GM23338 (cell line): ENCODE measurements around the gene ELL2. TPM values are rescaled to one million over a fixed set of nuclear protein-coding genes. Genes with fewer than 3 reads are reported as not detected.
"Not testable (repeated sequence)": the region's sequence is repeated elsewhere in the genome, so short reads cannot be mapped to it uniquely, and the experiment has no call there.

Experiments used
- ATAC-seq: fragments of 200-7000 bp; cut with Tn5 transposase; 3 replicates; pipeline ENCODE4 v1.9.1; 2020
- DNase-seq: peaks from one replicate; pipeline ENCODE4 v3.0.0-alpha.2; 2015; ENCODE audit warnings: low spot score
- H2AFZ ChIP-seq: fragments of 200-600 bp; sonication (generic); 2 replicates; pipeline ENCODE4 v1.8.0; 2016; ENCODE audit warnings: antibody characterized with exemption, mild to moderate bottlenecking, moderate library complexity
- H3F3A ChIP-seq: fragments of 200-600 bp; sonication (generic); replicated peaks from 2 replicates; pipeline ENCODE4 v1.8.0; 2017; ENCODE audit warnings: antibody characterized with exemption, mixed run types, low read depth
- H3K27ac ChIP-seq: fragments of 200-600 bp; sonication (generic); 2 replicates; pipeline ENCODE4 v1.6.1; 2016; ENCODE audit warnings: low read depth
- H3K27me3 ChIP-seq: fragments of 200-600 bp; sonication (generic); 2 replicates; pipeline ENCODE4 v1.8.0; 2016; ENCODE audit warnings: mild to moderate bottlenecking, mixed run types, moderate library complexity; ENCODE audit not compliant: insufficient read depth
- H3K36me3 ChIP-seq: fragments of 200-600 bp; sonication (generic); 2 replicates; pipeline ENCODE4 v1.8.0; 2016; ENCODE audit warnings: mild to moderate bottlenecking; ENCODE audit not compliant: insufficient read depth
- H3K4me1 ChIP-seq: fragments of 200-600 bp; sonication (generic); 2 replicates; pipeline ENCODE4 v1.8.0; 2016; ENCODE audit warnings: mild to moderate bottlenecking, moderate library complexity; ENCODE audit not compliant: insufficient read depth
- H3K4me2 ChIP-seq: fragments of 200-600 bp; sonication (generic); 2 replicates; pipeline ENCODE4 v1.7.1; 2017; ENCODE audit warnings: mixed run types
- H3K4me3 ChIP-seq: fragments of 200-600 bp; sonication (generic); 2 replicates; pipeline ENCODE4 v1.6.1; 2016; ENCODE audit warnings: mixed run types
- H3K79me2 ChIP-seq: fragments of 200-600 bp; sonication (generic); replicated peaks from 2 replicates; pipeline ENCODE4 v1.8.0; 2017; ENCODE audit warnings: mild to moderate bottlenecking; ENCODE audit not compliant: insufficient read depth
- H3K9me2 ChIP-seq: fragments of 200-600 bp; sonication (generic); 2 replicates; pipeline ENCODE4 v1.8.0; 2017; ENCODE audit not compliant: insufficient read depth
- H4K20me1 ChIP-seq: fragments of 200-600 bp; sonication (generic); replicated peaks from 2 replicates; pipeline ENCODE4 v1.8.0; 2017; ENCODE audit warnings: mild to moderate bottlenecking; ENCODE audit not compliant: insufficient read depth
- H3K27ac Mint-ChIP-seq: 2 replicates; pipeline ENCODE4 v1.8.0; 2020; ENCODE audit warnings: inconsistent platforms, mild to moderate bottlenecking, moderate library complexity, mixed read lengths
- H3K27me3 Mint-ChIP-seq: 3 replicates; pipeline ENCODE4 v1.8.0; 2022; ENCODE audit warnings: low read depth, mild to moderate bottlenecking, moderate library complexity, mixed read lengths, inconsistent platforms; ENCODE audit not compliant: insufficient read depth, poor library complexity
- H3K36me3 Mint-ChIP-seq: 3 replicates; pipeline ENCODE4 v1.8.0; 2021; ENCODE audit warnings: low read depth, mild to moderate bottlenecking, inconsistent platforms, moderate library complexity, mixed read lengths
- H3K4me1 Mint-ChIP-seq: 3 replicates; pipeline ENCODE4 v1.8.0; 2020; ENCODE audit warnings: mild to moderate bottlenecking, inconsistent platforms, mixed read lengths
- H3K4me3 Mint-ChIP-seq: 3 replicates; pipeline ENCODE4 v1.8.0; 2021; ENCODE audit warnings: moderate library complexity, mild to moderate bottlenecking, inconsistent platforms, mixed read lengths
- H3K9me3 Mint-ChIP-seq: 3 replicates; pipeline ENCODE4 v1.8.0; 2020; ENCODE audit warnings: moderate library complexity, mild to moderate bottlenecking, inconsistent platforms, mixed read lengths
- EZH2 ChIP-seq: fragments of 200-600 bp; sonication (generic); IDR thresholded peaks from one replicate; pipeline ENCODE4 v1.8.0; 2017; ENCODE audit warnings: antibody characterized with exemption, mild to moderate bottlenecking, low read depth; ENCODE audit not compliant: unreplicated experiment
- EZH2phosphoT487 ChIP-seq: fragments of 200-600 bp; sonication (generic); IDR thresholded peaks from one replicate; pipeline ENCODE4 v1.8.1; 2018; ENCODE audit warnings: antibody characterized with exemption; ENCODE audit not compliant: unreplicated experiment
- JUNB ChIP-seq: IDR thresholded peaks from one replicate; pipeline ENCODE4 v1.6.1; 2016; ENCODE audit warnings: antibody characterized with exemption; ENCODE audit not compliant: unreplicated experiment
- POLR2AphosphoS5 ChIP-seq: IDR thresholded peaks from 2 replicates; pipeline ENCODE4 v1.6.1; 2016; ENCODE audit warnings: antibody characterized with exemption, low read depth
- REST ChIP-seq: IDR thresholded peaks from one replicate; pipeline ENCODE4 v1.6.1; 2018; ENCODE audit warnings: antibody characterized with exemption; ENCODE audit not compliant: unreplicated experiment
- polyA plus RNA-seq: library from polyadenylated mRNA; unstranded; fragments of >200 nt; fragmentation: Nextera tagmentation; extraction: Ambion mirVana; gene quantifications from 2 replicates; pipeline ENCODE4 v1.2.1, GENCODE V29; 2016
- total RNA-seq: library from RNA; depleted of rRNA; stranded (reverse); fragments of >200 nt; shearing (Covaris generic); gene quantifications from 2 replicates; pipeline ENCODE4 v1.2.3, GENCODE V29; 2014
- TF ChIP-seq, protein P1 (sequence below), 2 experiments: fragments of 200-600 bp in 1 of 2; sonication (generic) in 1 of 2; conservative IDR thresholded peaks; 2 replicates each; pipeline versions ENCODE4 v1.5.1 to v1.6.1; 2016 to 2017; ENCODE audit warnings: antibody characterized with exemption in 2 of 2, low read depth in 2 of 2, mild to moderate bottlenecking in 2 of 2, moderate library complexity in 1 of 2

ELL2 gene
- total and polyA plus RNA-seq, 2 experiments from 2014 or later = 7.4 to 32.6 TPM

GRCh38 chr5:95907067-95907705, 54.5 kb downstream of the ELL2 start:
- DNase-seq (no peak), ATAC-seq (no peak)
- Mint-ChIP-seq H3K4me3 (no peak overlapping the region), H3K27ac (no peak overlapping the region), H3K9me3 (no peaks in the 10 kb centered on the region), H3K27me3 (no peaks in the 10 kb centered on the region), H3K36me3 (no peaks in the 10 kb centered on the region), H3K4me1 (peaks cover 20% of the 10 kb centered on the region)
- H3K4me2 ChIP-seq = no peak overlapping the region
- no peak for TF ChIP-seq REST
- TF ChIP-seq POLR2AphosphoS5 = no peak
- TF ChIP-seq JUNB = no peak
- no peak for TF ChIP-seq EZH2
- TF ChIP-seq, protein P1, sequence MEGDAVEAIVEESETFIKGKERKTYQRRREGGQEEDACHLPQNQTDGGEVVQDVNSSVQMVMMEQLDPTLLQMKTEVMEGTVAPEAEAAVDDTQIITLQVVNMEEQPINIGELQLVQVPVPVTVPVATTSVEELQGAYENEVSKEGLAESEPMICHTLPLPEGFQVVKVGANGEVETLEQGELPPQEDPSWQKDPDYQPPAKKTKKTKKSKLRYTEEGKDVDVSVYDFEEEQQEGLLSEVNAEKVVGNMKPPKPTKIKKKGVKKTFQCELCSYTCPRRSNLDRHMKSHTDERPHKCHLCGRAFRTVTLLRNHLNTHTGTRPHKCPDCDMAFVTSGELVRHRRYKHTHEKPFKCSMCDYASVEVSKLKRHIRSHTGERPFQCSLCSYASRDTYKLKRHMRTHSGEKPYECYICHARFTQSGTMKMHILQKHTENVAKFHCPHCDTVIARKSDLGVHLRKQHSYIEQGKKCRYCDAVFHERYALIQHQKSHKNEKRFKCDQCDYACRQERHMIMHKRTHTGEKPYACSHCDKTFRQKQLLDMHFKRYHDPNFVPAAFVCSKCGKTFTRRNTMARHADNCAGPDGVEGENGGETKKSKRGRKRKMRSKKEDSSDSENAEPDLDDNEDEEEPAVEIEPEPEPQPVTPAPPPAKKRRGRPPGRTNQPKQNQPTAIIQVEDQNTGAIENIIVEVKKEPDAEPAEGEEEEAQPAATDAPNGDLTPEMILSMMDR (conservative IDR thresholded peaks at IDR 0.05; ENCODE audit: low read depth in 2 of 2) = no peak
- no peak for TF ChIP-seq EZH2phosphoT487
- H3K36me3 ChIP-seq = no peaks in the 10 kb centered on the region
- H3K27ac ChIP-seq = no peak overlapping the region
- H3K4me1 ChIP-seq = peaks cover 10% of the 10 kb centered on the region
- no peak overlapping the region for H3K4me3 ChIP-seq
- no peaks in the 10 kb centered on the region for H3F3A ChIP-seq
- no peaks in the 10 kb centered on the region for H4K20me1 ChIP-seq
- H3K27me3 ChIP-seq = no peaks in the 10 kb centered on the region
- no peak overlapping the region for H2AFZ ChIP-seq
- H3K79me2 ChIP-seq = no peaks in the 10 kb centered on the region
- H3K9me2 ChIP-seq = no peaks in the 10 kb centered on the region

DNA sequence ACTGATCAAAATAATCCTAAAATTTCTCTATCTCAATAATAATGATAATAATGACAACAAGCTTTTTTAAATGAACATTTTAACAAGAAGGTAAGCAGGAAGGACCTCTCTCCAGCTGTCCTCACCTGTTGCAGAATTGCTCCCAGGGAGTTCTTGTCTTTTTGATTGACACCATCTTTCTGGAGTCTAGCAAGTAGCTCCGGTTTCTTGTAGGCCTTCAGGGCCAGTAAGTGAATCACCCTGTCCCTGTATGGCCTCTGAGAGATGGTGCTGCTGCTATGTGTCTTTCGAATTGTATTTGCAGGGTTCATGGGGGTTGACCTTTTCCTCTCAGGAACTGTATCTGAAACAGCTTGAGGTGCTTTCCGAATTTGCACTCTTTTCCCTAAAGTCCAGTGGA, 55.3 kb downstream of the ELL2 start:
- peaks cover 10% of the 10 kb centered on the region for H3K4me1 ChIP-seq
- H3K79me2 ChIP-seq, H3K9me2 ChIP-seq, ATAC-seq, H3F3A ChIP-seq, H3K36me3 Mint-ChIP-seq, H3K27me3 Mint-ChIP-seq, H3K27ac Mint-ChIP-seq, H3K4me3 ChIP-seq, H3K4me2 ChIP-seq, H3K27me3 ChIP-seq, H3K9me3 Mint-ChIP-seq, H3K27ac ChIP-seq, DNase-seq, H3K36me3 ChIP-seq, H4K20me1 ChIP-seq, H3K4me3 Mint-ChIP-seq, H2AFZ ChIP-seq: not testable (repeated sequence)
- peaks cover 20% of the 10 kb centered on the region for H3K4me1 Mint-ChIP-seq
